Measurements from ENCODE around the gene ANKRD33. TPM values are rescaled to one million over a fixed set of nuclear protein-coding genes. Genes with fewer than 3 reads are reported as not detected.

The ANKRD33 gene
- total RNA-seq, 1 experiment from 2014 or later: not detected

DNA sequence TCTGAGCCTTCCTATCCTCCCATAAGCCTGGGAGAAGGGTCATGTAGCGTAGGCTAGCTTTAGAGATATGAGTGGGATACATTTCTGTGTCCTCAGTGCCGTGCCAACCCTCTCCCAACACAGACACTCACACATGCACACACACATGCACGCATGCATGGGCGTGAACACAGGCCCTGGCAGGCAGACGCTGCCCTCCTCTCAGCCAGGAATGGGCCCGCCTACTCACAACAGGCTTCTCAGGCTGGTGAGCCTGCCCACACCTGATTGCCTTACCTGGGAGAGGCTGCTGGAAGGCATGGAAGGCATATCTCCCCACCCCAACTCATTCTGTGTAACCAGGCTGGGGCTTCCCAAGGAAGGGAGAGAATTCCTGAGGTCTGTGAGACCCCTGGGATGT lies 50.8 kb downstream of the ANKRD33 start:
- H4K20me1 ChIP-seq (ENCODE audit: low read length): no peaks in the 10 kb centered on the region
- no peaks in the 10 kb centered on the region for H3K79me2 ChIP-seq (ENCODE audit: low read length)
- no peaks in the 10 kb centered on the region for H3K4me1 ChIP-seq (ENCODE audit: insufficient read depth, low read length)
- BruUV-seq (replicated peaks): no TSS peak
- H3K4me3 ChIP-seq (ENCODE audit: low read length): no peak overlapping the region
- H2AFZ ChIP-seq (ENCODE audit: low read length): no peak overlapping the region
- TF ChIP-seq EZH2phosphoT487 (IDR thresholded peaks at IDR 0.05; ENCODE audit: borderline replicate concordance, low read length): no peak
- TF ChIP-seq, protein P1, sequence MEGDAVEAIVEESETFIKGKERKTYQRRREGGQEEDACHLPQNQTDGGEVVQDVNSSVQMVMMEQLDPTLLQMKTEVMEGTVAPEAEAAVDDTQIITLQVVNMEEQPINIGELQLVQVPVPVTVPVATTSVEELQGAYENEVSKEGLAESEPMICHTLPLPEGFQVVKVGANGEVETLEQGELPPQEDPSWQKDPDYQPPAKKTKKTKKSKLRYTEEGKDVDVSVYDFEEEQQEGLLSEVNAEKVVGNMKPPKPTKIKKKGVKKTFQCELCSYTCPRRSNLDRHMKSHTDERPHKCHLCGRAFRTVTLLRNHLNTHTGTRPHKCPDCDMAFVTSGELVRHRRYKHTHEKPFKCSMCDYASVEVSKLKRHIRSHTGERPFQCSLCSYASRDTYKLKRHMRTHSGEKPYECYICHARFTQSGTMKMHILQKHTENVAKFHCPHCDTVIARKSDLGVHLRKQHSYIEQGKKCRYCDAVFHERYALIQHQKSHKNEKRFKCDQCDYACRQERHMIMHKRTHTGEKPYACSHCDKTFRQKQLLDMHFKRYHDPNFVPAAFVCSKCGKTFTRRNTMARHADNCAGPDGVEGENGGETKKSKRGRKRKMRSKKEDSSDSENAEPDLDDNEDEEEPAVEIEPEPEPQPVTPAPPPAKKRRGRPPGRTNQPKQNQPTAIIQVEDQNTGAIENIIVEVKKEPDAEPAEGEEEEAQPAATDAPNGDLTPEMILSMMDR (conservative IDR thresholded peaks at IDR 0.05; ENCODE audit: low read depth, low read length): no peak
- intact Hi-C loops (cut with micrococcal nuclease): no loop called here
- H3K36me3 ChIP-seq (ENCODE audit: low read depth, low read length): no peaks in the 10 kb centered on the region
- CTCF ChIA-PET: no interaction called here
- H3K4me2 ChIP-seq (ENCODE audit: low read length): no peak overlapping the region
- POLR2A ChIA-PET (ENCODE audit: unreplicated experiment): no interaction called here
- H3K9ac ChIP-seq (ENCODE audit: low read length): no peak overlapping the region
- no peaks in the 10 kb centered on the region for H3K9me3 ChIP-seq (ENCODE audit: low read length)
- H3K27ac ChIP-seq (ENCODE audit: low read length): no peak overlapping the region
- no peaks in the 10 kb centered on the region for H3K9me2 ChIP-seq (replicated peaks; ENCODE audit: low read length)
- no peaks in the 10 kb centered on the region for H3K27me3 ChIP-seq (ENCODE audit: low read length)
- no peaks in the 10 kb centered on the region for H3F3A ChIP-seq (ENCODE audit: low read length, unreplicated experiment)
- ATAC-seq (no peak), DNase-seq (no peak)

DNA sequence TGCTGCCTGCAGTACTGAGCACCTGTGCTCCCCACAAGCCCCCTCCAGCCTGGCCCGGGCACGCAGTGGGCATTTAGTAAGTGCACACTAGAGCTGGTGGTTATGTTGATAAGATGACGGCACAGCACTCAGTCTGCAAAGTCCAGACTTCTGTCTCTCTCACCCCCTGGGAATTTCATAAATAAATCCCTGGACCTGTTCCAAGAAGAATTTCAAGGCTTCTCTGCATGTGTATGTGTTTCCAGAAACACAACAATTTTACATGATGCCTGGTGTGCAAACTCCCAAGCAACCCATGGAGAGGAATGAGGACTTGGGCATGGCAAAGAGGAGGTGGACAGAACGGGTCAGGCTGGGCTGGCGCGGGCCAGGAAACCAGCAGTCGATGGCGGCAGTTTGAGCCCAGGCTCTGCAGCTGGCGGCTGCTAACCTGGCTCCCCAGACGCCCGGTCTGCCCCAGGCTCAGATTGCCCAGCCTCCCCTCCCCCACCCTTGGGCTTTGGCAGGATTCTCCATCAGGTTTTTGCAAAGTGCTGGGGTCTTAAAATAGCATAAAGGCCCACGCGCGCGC lies 53.2 kb downstream of the ANKRD33 start:
- BruUV-seq (replicated peaks): no TSS peak
- H3K9me3 ChIP-seq (ENCODE audit: low read length): peaks cover 15% of the 10 kb centered on the region; the same call in 1 of the 2 replicates
- H3K27ac ChIP-seq (ENCODE audit: low read length): no peak overlapping the region
- no peaks in the 10 kb centered on the region for H3K36me3 ChIP-seq (ENCODE audit: low read depth, low read length)
- H3F3A ChIP-seq (ENCODE audit: low read length, unreplicated experiment): no peaks in the 10 kb centered on the region
- CTCF ChIA-PET: no interaction called here
- DNase-seq (no peak), ATAC-seq (no peak)
- H3K4me2 ChIP-seq (ENCODE audit: low read length): no peak overlapping the region
- no peaks in the 10 kb centered on the region for H3K27me3 ChIP-seq (ENCODE audit: low read length)
- no peak overlapping the region for H3K9ac ChIP-seq (ENCODE audit: low read length)
- H4K20me1 ChIP-seq (ENCODE audit: low read length): no peaks in the 10 kb centered on the region
- H3K4me3 ChIP-seq (ENCODE audit: low read length): no peak overlapping the region
- no peak for TF ChIP-seq EZH2 (IDR thresholded peaks at IDR 0.05; ENCODE audit: low read length, unreplicated experiment)
- TF ChIP-seq EZH2phosphoT487 (IDR thresholded peaks at IDR 0.05; ENCODE audit: borderline replicate concordance, low read length): no peak
- TF ChIP-seq, protein P1 (conservative IDR thresholded peaks at IDR 0.05; ENCODE audit: low read depth, low read length): no peak
- no peaks in the 10 kb centered on the region for H3K9me2 ChIP-seq (replicated peaks; ENCODE audit: low read length)
- no peaks in the 10 kb centered on the region for H3K4me1 ChIP-seq (ENCODE audit: insufficient read depth, low read length)
- H2AFZ ChIP-seq (ENCODE audit: low read length): no peak overlapping the region
- intact Hi-C loops (cut with micrococcal nuclease): no loop called here
- POLR2A ChIA-PET (ENCODE audit: unreplicated experiment): no interaction called here
- no peaks in the 10 kb centered on the region for H3K79me2 ChIP-seq (ENCODE audit: low read length)

Other genes starting within 250 kb of the ANKRD33 start
- not detected in 2 replicates for gene FIGNL2, start 39.4 kb upstream of the ANKRD33 start, total RNA-seq (2014; rRNA removed)
- 0.40 TPM in 1 of 2 replicates, not detected in the other for gene ACVRL1, start 19.4 kb downstream of the ANKRD33 start, total RNA-seq (2014; rRNA removed)
- gene ACVR1B, start 63.6 kb downstream of the ANKRD33 start, total RNA-seq (2014; rRNA removed): 9.8 and 11.5 TPM in 2 replicates
- gene TAMALIN, start 118.8 kb downstream of the ANKRD33 start, total RNA-seq (2014; rRNA removed): 0.29 and 0.58 TPM in 2 replicates
- 90.7 and 110 TPM in 2 replicates for gene NR4A1, start 163.3 kb downstream of the ANKRD33 start, total RNA-seq (2014; rRNA removed)
- gene ATG101, start 181.9 kb downstream of the ANKRD33 start, total RNA-seq (2014; rRNA removed): 110 and 167 TPM in 2 replicates
- not detected in 2 replicates for gene SMIM41, start 191.6 kb downstream of the ANKRD33 start, total RNA-seq (2014; rRNA removed)